Right lobe of liver (tissue), 6 donors: ENCODE measurements around the gene PLPPR5. TPM values are rescaled to one million over a fixed set of nuclear protein-coding genes. Genes with fewer than 3 reads are reported as not detected.

Source experiments
- ATAC-seq, 4 donors: fragments of 200-7000 bp; cut with Tn5 transposase; one replicate each; pipeline ENCODE4 v1.9.1; 2020; ENCODE audit warnings: mild to moderate bottlenecking in 4 of 4, moderate library complexity in 4 of 4
- DNase-seq, 3 donors: peaks; one replicate each; pipeline ENCODE4 v3.0.0-alpha.2; 2020
- H3K27ac ChIP-seq, 3 donors: fragments of 200-600 bp; one replicate each; pipeline ENCODE4 v1.8.0; 2022
- H3K27me3 ChIP-seq, 2 donors: fragments of 200-600 bp; one replicate each; pipeline ENCODE4 v1.8.0; 2022
- H3K36me3 ChIP-seq, 4 donors: fragments of 200-600 bp; sonication (generic) in 1 of 4; one replicate each; pipeline versions ENCODE4 v1.5.1 to v1.8.0; 2017 to 2022; ENCODE audit warnings: control low read depth in 1 of 4
- H3K4me1 ChIP-seq, 4 donors: fragments of 200-600 bp; sonication (generic) in 1 of 4; one replicate each; pipeline versions ENCODE4 v1.5.1 to v1.8.0; 2017 to 2022; ENCODE audit warnings: control low read depth in 1 of 4
- H3K4me3 ChIP-seq, 3 donors: fragments of 200-600 bp; one replicate each; pipeline ENCODE4 v1.8.0; 2022
- H3K9me3 ChIP-seq, 4 donors: fragments of 200-600 bp; sonication (generic) in 1 of 4; one replicate each; pipeline versions ENCODE4 v1.5.1 to v1.8.0; 2017 to 2022; ENCODE audit warnings: control low read depth in 1 of 4
- POLR2A ChIP-seq: fragments of 450-650 bp; IDR thresholded peaks from one replicate; pipeline ENCODE4 v1.6.1; 2017; ENCODE audit warnings: antibody characterized with exemption, mild to moderate bottlenecking
- WGBS: methylation state at CpG from one replicate; pipeline ENCODE4 v1.1.6; 2018; ENCODE audit warnings: low coverage, low lambda C conversion rate; ENCODE audit not compliant: insufficient coverage; ENCODE audit errors: missing lambda C conversion rate; 5-methylcytosine and 5-hydroxymethylcytosine counted together
- intact Hi-C, 2 donors: fragments of 100-400 bp; cut with DNase I; formaldehyde crosslinking; loops; one replicate each; pipeline versions ENCODE4 v1.11.2 to v1.14.1; 2022
- total RNA-seq, 6 experiments: library from RNA; depleted of rRNA in 2 of 6; stranded (reverse); fragments of >200 nt in 2 of 6; fragmentation: NEBNext Ultra II Directional in 3 of 6; extraction: Animal tissue kit (Norgen Biotek cat#: 25700) in 3 of 6; gene quantifications; one replicate each; pipeline versions ENCODE4 v1.1.0 to v1.2.4, GENCODE V29; 2016 to 2023
- TF ChIP-seq, protein P1 (sequence below), 4 donors: fragments of 200-600 bp in 3 of 4; fragments of 450-650 bp in 1 of 4; IDR thresholded peaks; one replicate each; pipeline versions ENCODE4 v1.5.1 to v1.8.0; 2016 to 2022; ENCODE audit warnings: antibody characterized with exemption in 4 of 4, mild to moderate bottlenecking in 2 of 4
- donor health status: DM: no; HTN: yes; CAD: no.
- donor health status: DM: no; HTN: no; CAD: no.
- donor health status: DM: no; HTN: no; CAD: no.
- donor health status: DM: no; HTN: yes; CAD: no.
- donor health status: DM: no; HTN: yes; CAD: no.

The PLPPR5 gene
- total RNA-seq, 6 experiments from 2014 or later = not detected

DNA sequence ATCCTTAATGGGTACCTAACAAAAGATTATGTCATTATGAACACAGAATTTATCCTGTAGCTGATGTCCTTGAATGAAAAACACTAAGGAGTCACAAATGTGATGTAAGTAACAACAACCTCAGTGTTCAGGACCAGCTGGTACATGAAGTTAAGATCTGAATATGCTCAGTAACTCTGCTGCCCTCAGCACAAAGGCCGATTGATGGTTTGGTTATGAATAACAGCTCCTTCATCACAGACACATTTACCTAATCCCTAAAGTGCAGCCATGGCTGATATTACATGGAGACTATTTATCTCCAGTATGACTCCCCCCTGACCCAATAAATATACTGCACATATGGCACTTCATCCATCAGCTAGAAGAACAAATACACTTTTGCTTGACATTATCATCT lies 75.2 kb downstream of the PLPPR5 start:
- no peaks in the 10 kb centered on the region for H3K36me3 ChIP-seq
- ATAC-seq (no peak), DNase-seq (no peak)

DNA sequence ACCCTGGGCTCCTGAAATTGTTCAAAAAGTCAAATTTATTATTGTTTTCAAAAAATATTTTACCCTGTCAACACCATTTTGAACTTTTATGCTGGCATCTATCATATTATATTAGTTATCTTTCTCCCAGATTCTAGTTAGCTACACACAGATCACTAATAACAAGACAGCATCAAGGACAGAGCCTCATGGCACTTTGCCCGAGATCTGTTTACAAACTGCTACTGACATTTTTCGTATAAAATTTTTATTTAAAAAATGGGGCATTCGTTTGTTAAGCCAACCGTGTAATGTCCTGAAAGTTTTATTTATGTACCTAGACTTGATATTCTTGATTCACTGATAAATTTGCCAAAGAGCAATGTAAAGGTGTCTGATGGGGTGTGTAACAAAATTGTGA lies 78.1 kb downstream of the PLPPR5 start:
- DNase-seq (no peak), ATAC-seq (no peak)
- TF ChIP-seq, protein P1, sequence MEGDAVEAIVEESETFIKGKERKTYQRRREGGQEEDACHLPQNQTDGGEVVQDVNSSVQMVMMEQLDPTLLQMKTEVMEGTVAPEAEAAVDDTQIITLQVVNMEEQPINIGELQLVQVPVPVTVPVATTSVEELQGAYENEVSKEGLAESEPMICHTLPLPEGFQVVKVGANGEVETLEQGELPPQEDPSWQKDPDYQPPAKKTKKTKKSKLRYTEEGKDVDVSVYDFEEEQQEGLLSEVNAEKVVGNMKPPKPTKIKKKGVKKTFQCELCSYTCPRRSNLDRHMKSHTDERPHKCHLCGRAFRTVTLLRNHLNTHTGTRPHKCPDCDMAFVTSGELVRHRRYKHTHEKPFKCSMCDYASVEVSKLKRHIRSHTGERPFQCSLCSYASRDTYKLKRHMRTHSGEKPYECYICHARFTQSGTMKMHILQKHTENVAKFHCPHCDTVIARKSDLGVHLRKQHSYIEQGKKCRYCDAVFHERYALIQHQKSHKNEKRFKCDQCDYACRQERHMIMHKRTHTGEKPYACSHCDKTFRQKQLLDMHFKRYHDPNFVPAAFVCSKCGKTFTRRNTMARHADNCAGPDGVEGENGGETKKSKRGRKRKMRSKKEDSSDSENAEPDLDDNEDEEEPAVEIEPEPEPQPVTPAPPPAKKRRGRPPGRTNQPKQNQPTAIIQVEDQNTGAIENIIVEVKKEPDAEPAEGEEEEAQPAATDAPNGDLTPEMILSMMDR (IDR thresholded peaks at IDR 0.05) = no peak
- TF ChIP-seq POLR2A = no peak
- Histone ChIP-seq H3K9me3 (no peaks in the 10 kb centered on the region), H3K4me1 (no peaks in the 10 kb centered on the region), H3K4me3 (no peak overlapping the region), H3K27ac (no peak overlapping the region), H3K27me3 (no peaks in the 10 kb centered on the region), H3K36me3 (no peaks in the 10 kb centered on the region)
- WGBS = 38% methylated on average over 4 of the region's 4 CpGs
- intact Hi-C loops = no loop called here

More for the DNA sequence above, 75.2 kb downstream of the PLPPR5 start:
- Histone ChIP-seq H3K9me3 (no peaks in the 10 kb centered on the region), H3K4me3 (no peak overlapping the region), H3K27me3 (no peaks in the 10 kb centered on the region), H3K27ac (no peak overlapping the region), H3K4me1 (peaks cover 0 to 9% (median 0%) of the 10 kb centered on the region in 4 donors)
- WGBS = no CpG with 5 or more reads among the region's 1 CpG
- TF ChIP-seq, protein P1 (IDR thresholded peaks at IDR 0.05) = no peak
- no peak for TF ChIP-seq POLR2A
- intact Hi-C loops = no loop called here

DNA sequence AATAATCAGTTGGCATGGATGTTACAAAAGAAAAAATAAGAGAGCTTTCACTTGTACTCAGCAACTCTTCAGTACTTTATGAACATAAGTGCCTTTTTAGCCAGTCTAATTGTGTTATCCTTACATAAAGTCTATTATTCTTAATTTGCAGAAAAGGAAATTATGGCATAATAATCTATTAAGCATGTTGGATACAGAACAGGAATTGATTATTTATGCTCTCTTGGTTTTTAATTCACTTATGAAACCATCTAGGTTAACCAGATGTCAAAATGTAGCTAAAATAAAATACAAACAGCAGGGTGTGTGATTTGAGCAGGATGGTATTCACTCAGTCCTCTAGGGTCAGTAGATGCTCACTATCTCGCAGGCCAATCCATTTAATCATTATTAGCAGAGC lies 79.7 kb downstream of the PLPPR5 start:
- Histone ChIP-seq H3K27me3 (no peaks in the 10 kb centered on the region), H3K27ac (no peak overlapping the region), H3K4me3 (no peak overlapping the region), H3K9me3 (no peaks in the 10 kb centered on the region), H3K4me1 (no peaks in the 10 kb centered on the region), H3K36me3 (no peaks in the 10 kb centered on the region)
- DNase-seq (no peak), ATAC-seq (no peak)
- TF ChIP-seq, protein P1 (IDR thresholded peaks at IDR 0.05) = no peak
- TF ChIP-seq POLR2A = no peak
- 82% methylated on average over 1 of the region's 1 CpG for WGBS
- intact Hi-C loops = no loop called here

DNA sequence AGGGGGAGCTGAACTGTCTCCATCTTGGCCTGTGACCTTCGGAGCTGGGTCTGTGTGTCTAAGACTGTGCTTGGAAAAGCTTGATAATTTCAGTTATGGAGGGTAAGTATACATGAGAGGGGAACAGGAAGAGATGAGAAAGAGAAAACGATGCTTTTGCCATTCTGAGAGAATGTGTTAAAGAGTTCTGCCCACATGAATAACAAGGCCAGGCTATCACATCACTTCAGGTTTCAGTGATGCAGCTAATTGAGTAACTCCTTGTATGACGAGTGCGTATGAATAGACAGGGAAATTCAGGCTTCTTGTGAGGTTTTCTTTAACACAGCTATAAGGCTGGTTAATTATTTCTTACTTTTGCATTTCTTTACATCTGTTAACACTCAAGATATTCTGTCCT lies 81.0 kb downstream of the PLPPR5 start:
- H3K9me3 ChIP-seq = no peaks in the 10 kb centered on the region
- no peak overlapping the region for H3K27ac ChIP-seq
- H3K4me3 ChIP-seq = no peak overlapping the region
- intact Hi-C loops = no loop called here
- TF ChIP-seq, protein P1 (IDR thresholded peaks at IDR 0.05) = no peak
- TF ChIP-seq POLR2A = no peak
- DNase-seq (no peak), ATAC-seq (no peak)
- H3K4me1 ChIP-seq = no peaks in the 10 kb centered on the region
- no peaks in the 10 kb centered on the region for H3K27me3 ChIP-seq
- WGBS = 77% methylated on average over 4 of the region's 4 CpGs
- H3K36me3 ChIP-seq = no peaks in the 10 kb centered on the region

DNA sequence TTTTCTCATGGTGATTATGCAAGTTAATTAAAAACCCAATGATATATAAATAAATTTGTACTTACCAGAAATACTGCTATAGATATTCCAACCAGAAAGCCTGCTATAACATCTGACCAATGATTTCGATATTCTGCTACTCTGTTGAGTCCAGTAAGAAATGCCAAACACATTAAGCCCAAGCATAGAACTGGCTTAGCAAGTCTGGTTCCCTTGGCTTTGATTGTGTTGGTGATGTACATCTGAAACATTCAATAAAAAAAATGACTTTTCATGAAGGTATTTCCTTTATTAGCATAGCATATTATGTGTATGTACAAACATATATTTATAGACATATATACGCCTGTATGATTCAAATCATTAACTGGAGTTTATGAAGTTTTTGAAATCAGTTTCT lies 82.8 kb downstream of the PLPPR5 start:
- no peak for ATAC-seq
- H3K27me3 ChIP-seq = no peaks in the 10 kb centered on the region
- TF ChIP-seq, protein P1 (IDR thresholded peaks at IDR 0.05) = no peak
- TF ChIP-seq POLR2A = no peak
- WGBS = 62% methylated on average over 2 of the region's 2 CpGs
- H3K4me1 ChIP-seq = no peaks in the 10 kb centered on the region
- intact Hi-C loops = no loop called here
- no peaks in the 10 kb centered on the region for H3K36me3 ChIP-seq
- no peak for DNase-seq
- no peak overlapping the region for H3K4me3 ChIP-seq
- no peaks in the 10 kb centered on the region for H3K9me3 ChIP-seq
- no peak overlapping the region for H3K27ac ChIP-seq
